Liver (tissue), 3 donors: Measurements from ENCODE around the gene CRB2.

Experiments used
- CTCF ChIP-seq: fragments of 150-350 bp; IDR thresholded peaks from 2 replicates; pipeline ENCODE4 v1.5.1; 2017; ENCODE audit warnings: improper control_type of control experiment, low read depth, low read length; ENCODE audit not compliant: missing input control
- GABPA ChIP-seq, 2 donors: IDR thresholded peaks in 1 of 2; conservative IDR thresholded peaks in 1 of 2; 2 replicates each; pipeline ENCODE4 v1.6.1; 2016; ENCODE audit warnings: antibody characterized with exemption in 2 of 2, mild to moderate bottlenecking in 1 of 2, moderate library complexity in 1 of 2
- donor health status: healthy.
- donor health status: healthy.

GRCh38 chr9:123335193-123335985 is 20.6 kb upstream of the CRB2 start:
- TF ChIP-seq CTCF, result no peak
- no peak for TF ChIP-seq GABPA (IDR thresholded peaks at IDR 0.05 in 1 of 2, conservative IDR thresholded peaks at IDR 0.05 in 1 of 2)
